ENCODE measurements around the gene EPM2AIP1. TPM values are rescaled to one million over a fixed set of nuclear protein-coding genes. Genes with fewer than 3 reads are reported as not detected.
"Not testable (repeated sequence)": the region's sequence is repeated elsewhere in the genome, so short reads cannot be mapped to it uniquely, and the experiment has no call there.

EPM2AIP1 gene
- total RNA-seq, 1 donor from 2014 or later, result 17.2 TPM

- no peaks in the 10 kb centered on the region for H3K9me3 Mint-ChIP-seq
- intact Hi-C loops (cut with micrococcal nuclease), result no loop called here
- no peak for DNase-seq (ENCODE audit: low spot score)
These were observed 35.9 kb downstream of the EPM2AIP1 start for GRCh38 chr3:36957063-36957462.

GRCh38 chr3:36956155-36956554 is 36.8 kb downstream of the EPM2AIP1 start:
- no peak overlapping the region for H3K27ac Mint-ChIP-seq
- no peaks in the 10 kb centered on the region for H3K9me3 Mint-ChIP-seq
- no peak overlapping the region for H3K4me3 Mint-ChIP-seq
- intact Hi-C loops (cut with micrococcal nuclease), result no loop called here
- H3K4me1 Mint-ChIP-seq (ENCODE audit: low read depth), result peaks cover 12% of the 10 kb centered on the region
- peaks cover 17% of the 10 kb centered on the region for H3K27me3 Mint-ChIP-seq (ENCODE audit: insufficient read depth)
- no peak for DNase-seq (ENCODE audit: low spot score)
- H3K36me3 Mint-ChIP-seq (ENCODE audit: low read depth), result no peaks in the 10 kb centered on the region

More at GRCh38 chr3:36957063-36957462, 35.9 kb downstream of the EPM2AIP1 start:
- Mint-ChIP-seq H3K36me3 (ENCODE audit: low read depth) (no peaks in the 10 kb centered on the region), H3K27me3 (ENCODE audit: insufficient read depth) (peaks cover 13% of the 10 kb centered on the region), H3K4me1 (ENCODE audit: low read depth) (peaks cover 12% of the 10 kb centered on the region), H3K27ac (no peak overlapping the region), H3K4me3 (no peak overlapping the region)

GRCh38 chr3:36954452-36955134 is 38.3 kb downstream of the EPM2AIP1 start:
- no peaks in the 10 kb centered on the region for H3K36me3 Mint-ChIP-seq (ENCODE audit: low read depth)
- intact Hi-C loops (cut with micrococcal nuclease), result no loop called here
- H3K27ac Mint-ChIP-seq, result no peak overlapping the region
- peaks cover under 1% of the 10 kb centered on the region for H3K9me3 Mint-ChIP-seq
- no peak for DNase-seq (ENCODE audit: low spot score)
- H3K4me3 Mint-ChIP-seq, result no peak overlapping the region
- peaks cover 17% of the 10 kb centered on the region for H3K27me3 Mint-ChIP-seq (ENCODE audit: insufficient read depth)
- H3K4me1 Mint-ChIP-seq (ENCODE audit: low read depth), result peaks cover 12% of the 10 kb centered on the region

- Mint-ChIP-seq H3K27me3 (ENCODE audit: insufficient read depth) (peaks cover 20% of the 10 kb centered on the region), H3K4me3 (peak overlapping the region; percentile 22), H3K9me3 (peaks cover 28% of the 10 kb centered on the region)
- DNase-seq (ENCODE audit: low spot score); H3K27ac Mint-ChIP-seq; H3K36me3 Mint-ChIP-seq (ENCODE audit: low read depth); intact Hi-C loops (cut with micrococcal nuclease); H3K4me1 Mint-ChIP-seq (ENCODE audit: low read depth): not testable (repeated sequence)
These were observed 45.1 kb downstream of the EPM2AIP1 start for GRCh38 chr3:36947814-36948213.

- peaks cover 10% of the 10 kb centered on the region for H3K36me3 Mint-ChIP-seq (ENCODE audit: low read depth)
- intact Hi-C loops (cut with micrococcal nuclease), result loop anchor here (1.0 kb wide), 2 partner anchors 27 to 48 kb away; partner anchors contain the start of genes EPM2AIP1 and MLH1
These were observed 47.5 kb downstream of the EPM2AIP1 start for GRCh38 chr3:36945333-36945980.

GRCh38 chr3:36944641-36945270 is 48.2 kb downstream of the EPM2AIP1 start, which contains the start of gene TRANK1:
Gene TRANK1 (minus strand): TSS chr3:36945054. CDS start chr3:36944809, 245 bp downstream.
- Mint-ChIP-seq H3K4me1 (ENCODE audit: low read depth) (no peaks in the 10 kb centered on the region), H3K9me3 (peaks cover 28% of the 10 kb centered on the region), H3K27me3 (ENCODE audit: insufficient read depth) (peaks cover 16% of the 10 kb centered on the region), H3K27ac (peak within 1 kb of the TSS; percentile 36), H3K36me3 (ENCODE audit: low read depth) (peaks cover 10% of the 10 kb centered on the region), H3K4me3 (peak within 1 kb of the TSS; percentile 83)
- peak; percentile 56 for DNase-seq (ENCODE audit: low spot score)
- intact Hi-C loops (cut with micrococcal nuclease), result loop anchor here (1.0 kb wide), 4 partner anchors 14 to 49 kb away; partner anchors contain the start of genes EPM2AIP1 and MLH1

More at GRCh38 chr3:36945333-36945980, 47.5 kb downstream of the EPM2AIP1 start:
- Mint-ChIP-seq H3K4me3 (peak overlapping the region; percentile 83), H3K27me3 (ENCODE audit: insufficient read depth) (peaks cover 15% of the 10 kb centered on the region), H3K4me1 (ENCODE audit: low read depth) (no peaks in the 10 kb centered on the region), H3K27ac (no peak overlapping the region), H3K9me3 (peaks cover 28% of the 10 kb centered on the region)
- DNase-seq (ENCODE audit: low spot score), result no peak

- Mint-ChIP-seq H3K36me3 (ENCODE audit: low read depth) (peaks cover 10% of the 10 kb centered on the region), H3K4me1 (ENCODE audit: low read depth) (no peaks in the 10 kb centered on the region), H3K27ac (no peak overlapping the region), H3K4me3 (peak overlapping the region; percentile 69), H3K27me3 (ENCODE audit: insufficient read depth) (peaks cover 16% of the 10 kb centered on the region), H3K9me3 (peaks cover 23% of the 10 kb centered on the region)
- no peak for DNase-seq (ENCODE audit: low spot score)
- intact Hi-C loops (cut with micrococcal nuclease), result loop anchor here (1.0 kb wide), 2 partner anchors 14 to 32 kb away; no protein-coding TSS in a partner anchor
These were observed 48.8 kb downstream of the EPM2AIP1 start for GRCh38 chr3:36944012-36944640.

- intact Hi-C loops (cut with micrococcal nuclease), result no loop called here
- peaks cover 18% of the 10 kb centered on the region for H3K9me3 Mint-ChIP-seq
- H3K27me3 Mint-ChIP-seq (ENCODE audit: insufficient read depth), result peaks cover 16% of the 10 kb centered on the region
- H3K4me3 Mint-ChIP-seq, result peak overlapping the region; percentile 69
- no peaks in the 10 kb centered on the region for H3K4me1 Mint-ChIP-seq (ENCODE audit: low read depth)
- H3K27ac Mint-ChIP-seq, result peak overlapping the region; percentile 34
- no peak for DNase-seq (ENCODE audit: low spot score)
- H3K36me3 Mint-ChIP-seq (ENCODE audit: low read depth), result peaks cover 8% of the 10 kb centered on the region
These were observed 49.3 kb downstream of the EPM2AIP1 start for GRCh38 chr3:36943601-36944000.

- Mint-ChIP-seq H3K4me3 (no peak overlapping the region), H3K36me3 (ENCODE audit: low read depth) (peaks cover 6% of the 10 kb centered on the region), H3K4me1 (ENCODE audit: low read depth) (no peaks in the 10 kb centered on the region), H3K9me3 (peaks cover 12% of the 10 kb centered on the region), H3K27ac (no peak overlapping the region), H3K27me3 (ENCODE audit: insufficient read depth) (peaks cover 12% of the 10 kb centered on the region)
- intact Hi-C loops (cut with micrococcal nuclease), result no loop called here
- DNase-seq (ENCODE audit: low spot score), result no peak
These were observed 50.2 kb downstream of the EPM2AIP1 start for GRCh38 chr3:36942638-36943248.

- Mint-ChIP-seq H3K9me3 (peaks cover under 1% of the 10 kb centered on the region), H3K27me3 (ENCODE audit: insufficient read depth) (peaks cover 14% of the 10 kb centered on the region), H3K36me3 (ENCODE audit: low read depth) (peaks cover under 1% of the 10 kb centered on the region), H3K4me3 (no peak overlapping the region), H3K4me1 (ENCODE audit: low read depth) (no peaks in the 10 kb centered on the region), H3K27ac (no peak overlapping the region)
- intact Hi-C loops (cut with micrococcal nuclease), result no loop called here
- no peak for DNase-seq (ENCODE audit: low spot score)
These were observed 51.3 kb downstream of the EPM2AIP1 start for GRCh38 chr3:36941658-36942057.

- intact Hi-C loops (cut with micrococcal nuclease), result no loop called here
- peaks cover 18% of the 10 kb centered on the region for H3K27me3 Mint-ChIP-seq (ENCODE audit: insufficient read depth)
- no peaks in the 10 kb centered on the region for H3K36me3 Mint-ChIP-seq (ENCODE audit: low read depth)
- no peaks in the 10 kb centered on the region for H3K9me3 Mint-ChIP-seq
- H3K27ac Mint-ChIP-seq, result no peak overlapping the region
- no peak overlapping the region for H3K4me3 Mint-ChIP-seq
- H3K4me1 Mint-ChIP-seq (ENCODE audit: low read depth), result no peaks in the 10 kb centered on the region
- DNase-seq (ENCODE audit: low spot score), result no peak
These were observed 51.8 kb downstream of the EPM2AIP1 start for GRCh38 chr3:36941162-36941561.

- Mint-ChIP-seq H3K4me3 (no peak overlapping the region), H3K27me3 (ENCODE audit: insufficient read depth) (peaks cover 14% of the 10 kb centered on the region), H3K27ac (no peak overlapping the region), H3K9me3 (no peaks in the 10 kb centered on the region), H3K36me3 (ENCODE audit: low read depth) (no peaks in the 10 kb centered on the region), H3K4me1 (ENCODE audit: low read depth) (no peaks in the 10 kb centered on the region)
- intact Hi-C loops (cut with micrococcal nuclease), result no loop called here
- no peak for DNase-seq (ENCODE audit: low spot score)
These were observed 55.4 kb downstream of the EPM2AIP1 start for GRCh38 chr3:36937492-36937891.

All from activated T-helper 1 cell treated with anti-CD3 and anti-CD28 coated beads, Interleukin-12 subunit alpha, Interleukin-12 subunit beta, Interleukin-2, Interleukin-4 antibody, amounts not matched to agents 30 ng/mL and 10 ng/mL and 1 ng/mL, durations not matched to agents 14 hours and 24 hours and 36 hours (primary cell).